Stomach smooth muscle (tissue), 2 donors: ENCODE data around the gene REV3L.
"Not testable (repeated sequence)": the region's sequence is repeated elsewhere in the genome, so short reads cannot be mapped to it uniquely, and the experiment has no call there.

Experiments used
- H3K27ac ChIP-seq: one replicate; pipeline ENCODE4 v1.7.0; 2013; ENCODE audit warnings: mild to moderate bottlenecking, low read length, inconsistent platforms
- H3K27me3 ChIP-seq, 2 donors: one replicate each; pipeline ENCODE4 v1.7.0; 2013; ENCODE audit warnings: low read length in 2 of 2; ENCODE audit not compliant: insufficient read depth in 2 of 2, control insufficient read depth in 1 of 2
- H3K36me3 ChIP-seq, 2 donors: one replicate each; pipeline ENCODE4 v1.7.0; 2013; ENCODE audit warnings: low read length in 2 of 2; ENCODE audit not compliant: control insufficient read depth in 2 of 2, insufficient read depth in 2 of 2
- H3K4me1 ChIP-seq: one replicate; pipeline ENCODE4 v1.7.0; 2013; ENCODE audit warnings: low read length; ENCODE audit not compliant: control insufficient read depth, insufficient read depth
- H3K4me3 ChIP-seq, 2 donors: one replicate each; pipeline ENCODE4 v1.7.0; 2013; ENCODE audit warnings: low read length in 2 of 2
- H3K9ac ChIP-seq, 2 donors: one replicate each; pipeline ENCODE4 v1.7.0; 2013; ENCODE audit warnings: low read length in 2 of 2, mild to moderate bottlenecking in 1 of 2
- H3K9me3 ChIP-seq, 2 donors: one replicate each; pipeline ENCODE4 v1.7.0; 2013; ENCODE audit warnings: low read length in 2 of 2; ENCODE audit not compliant: control insufficient read depth in 2 of 2
- donor health status: healthy.
- donor health status: Pancreatic carcinoma.

The REV3L gene

GRCh38 chr6:111521497-111522270 is 38.7 kb upstream of the REV3L start:
- Histone ChIP-seq H3K27ac (no peak overlapping the region), H3K36me3 (no peaks in the 10 kb centered on the region), H3K27me3 (no peaks in the 10 kb centered on the region), H3K4me3 (no peak overlapping the region), H3K9me3 (no peaks in the 10 kb centered on the region), H3K9ac (no peak overlapping the region), H3K4me1 (no peaks in the 10 kb centered on the region)

- Histone ChIP-seq H3K9ac (no peak overlapping the region), H3K4me3 (no peak overlapping the region), H3K27ac (no peak overlapping the region), H3K9me3 (no peaks in the 10 kb centered on the region), H3K27me3 (no peaks in the 10 kb centered on the region), H3K4me1 (no peaks in the 10 kb centered on the region), H3K36me3 (no peaks in the 10 kb centered on the region)
These were observed 37.5 kb upstream of the REV3L start for GRCh38 chr6:111520524-111520923.

- Histone ChIP-seq H3K36me3 (no peaks in the 10 kb centered on the region), H3K9ac (no peak overlapping the region), H3K27ac (no peak overlapping the region), H3K4me1 (no peaks in the 10 kb centered on the region), H3K9me3 (no peaks in the 10 kb centered on the region), H3K27me3 (no peaks in the 10 kb centered on the region), H3K4me3 (no peak overlapping the region)
These were observed 34.9 kb upstream of the REV3L start for GRCh38 chr6:111517965-111518364.

- Histone ChIP-seq H3K27me3 (no peaks in the 10 kb centered on the region), H3K27ac (no peak overlapping the region), H3K9me3 (no peaks in the 10 kb centered on the region), H3K36me3 (no peaks in the 10 kb centered on the region), H3K4me3 (no peak overlapping the region), H3K9ac (no peak overlapping the region), H3K4me1 (no peaks in the 10 kb centered on the region)
These were observed 32.2 kb upstream of the REV3L start for GRCh38 chr6:111515259-111515658.

- not testable (repeated sequence) for H3K27me3 ChIP-seq, H3K9me3 ChIP-seq, H3K9ac ChIP-seq, H3K36me3 ChIP-seq, H3K4me3 ChIP-seq, H3K4me1 ChIP-seq, H3K27ac ChIP-seq
These were observed 31.5 kb upstream of the REV3L start for GRCh38 chr6:111514531-111514930.

GRCh38 chr6:111507219-111507618 is 24.2 kb upstream of the REV3L start:
- not testable (repeated sequence) for H3K9me3 ChIP-seq, H3K9ac ChIP-seq, H3K4me1 ChIP-seq, H3K36me3 ChIP-seq, H3K27ac ChIP-seq, H3K4me3 ChIP-seq, H3K27me3 ChIP-seq

GRCh38 chr6:111505498-111505897 is 22.5 kb upstream of the REV3L start:
- H3K27ac ChIP-seq, H3K4me3 ChIP-seq, H3K4me1 ChIP-seq, H3K36me3 ChIP-seq, H3K9me3 ChIP-seq, H3K27me3 ChIP-seq, H3K9ac ChIP-seq: not testable (repeated sequence)

- no peaks in the 10 kb centered on the region for H3K9me3 ChIP-seq
These were observed 20.6 kb upstream of the REV3L start for GRCh38 chr6:111503660-111504059.

GRCh38 chr6:111503194-111503593 is 20.2 kb upstream of the REV3L start:
- Histone ChIP-seq H3K36me3 (no peaks in the 10 kb centered on the region), H3K27me3 (no peaks in the 10 kb centered on the region), H3K4me1 (no peaks in the 10 kb centered on the region), H3K9me3 (no peaks in the 10 kb centered on the region), H3K9ac (peak overlapping the region in 1 of 2 donors; percentile 41), H3K27ac (no peak overlapping the region), H3K4me3 (peak overlapping the region in 1 of 2 donors; percentile 43)

More at GRCh38 chr6:111503660-111504059, 20.6 kb upstream of the REV3L start:
- Histone ChIP-seq H3K4me1 (no peaks in the 10 kb centered on the region), H3K27me3 (no peaks in the 10 kb centered on the region), H3K9ac (peak overlapping the region; percentile 21 to 41), H3K36me3 (no peaks in the 10 kb centered on the region), H3K27ac (no peak overlapping the region), H3K4me3 (peak overlapping the region in 1 of 2 donors; percentile 44)

- no peaks in the 10 kb centered on the region for H3K4me1 ChIP-seq
- H3K36me3 ChIP-seq: no peaks in the 10 kb centered on the region
- H3K27ac ChIP-seq: no peak overlapping the region
- H3K9me3 ChIP-seq: no peaks in the 10 kb centered on the region
- H3K27me3 ChIP-seq: no peaks in the 10 kb centered on the region
- no peak overlapping the region for H3K9ac ChIP-seq
- no peak overlapping the region for H3K4me3 ChIP-seq
These were observed 19.1 kb upstream of the REV3L start for GRCh38 chr6:111502154-111502553.

- H3K27ac ChIP-seq: no peak overlapping the region
- H3K9me3 ChIP-seq: no peaks in the 10 kb centered on the region
- no peaks in the 10 kb centered on the region for H3K36me3 ChIP-seq
- H3K9ac ChIP-seq: no peak overlapping the region
- no peak overlapping the region for H3K4me3 ChIP-seq
- no peaks in the 10 kb centered on the region for H3K27me3 ChIP-seq
- H3K4me1 ChIP-seq: no peaks in the 10 kb centered on the region
These were observed 16.3 kb upstream of the REV3L start for GRCh38 chr6:111499269-111499793.
